CD4-positive, alpha-beta memory T cell (primary cell): Measurements from ENCODE around the gene UBE2G2. TPM values are rescaled to one million over a fixed set of nuclear protein-coding genes. Genes with fewer than 3 reads are reported as not detected.

ENCODE experiments used
- CTCF ChIA-PET: fragments of 350-600 bp; sonication (Branson Sonifier 250); formaldehyde crosslinking; loops from one replicate; lab custom pipeline; 2021; ENCODE audit warnings: inconsistent platforms; ENCODE audit not compliant: partially characterized antibody; lab: Charles Lee
- POLR2A ChIA-PET: fragments of 350-600 bp; sonication (Branson Sonifier 250); formaldehyde crosslinking; loops from one replicate; lab custom pipeline; 2021; ENCODE audit not compliant: partially characterized antibody; lab: Charles Lee
- DNase-seq, 5 donors: peaks; one replicate each; pipeline versions ENCODE4 v3.0.0 to v3.0.0-alpha.2; 2020 to 2022; ENCODE audit warnings: mixed read lengths in 1 of 5
- H3K27ac ChIP-seq: one replicate; pipeline ENCODE4 v1.7.0; 2013; ENCODE audit warnings: low read depth, low read length
- H3K27me3 ChIP-seq: 2 replicates; pipeline ENCODE4 v1.7.0; 2013; ENCODE audit warnings: mild to moderate bottlenecking, low read length, moderate library complexity; ENCODE audit not compliant: insufficient read depth
- H3K36me3 ChIP-seq: 2 replicates; pipeline ENCODE4 v1.7.0; 2013; ENCODE audit warnings: mild to moderate bottlenecking, low read length, moderate library complexity; ENCODE audit not compliant: insufficient read depth
- H3K4me1 ChIP-seq: 2 replicates; pipeline ENCODE4 v1.7.0; 2013; ENCODE audit warnings: mild to moderate bottlenecking, low read length, moderate library complexity; ENCODE audit not compliant: insufficient read depth
- H3K4me3 ChIP-seq, 2 donors: one replicate each; pipeline ENCODE4 v1.7.0; 2013; ENCODE audit warnings: low read length in 2 of 2, mild to moderate bottlenecking in 1 of 2
- H3K9me3 ChIP-seq, 2 donors: one replicate each; pipeline ENCODE4 v1.7.0; 2013; ENCODE audit warnings: low read length in 2 of 2, control low read depth in 1 of 2; ENCODE audit not compliant: control insufficient read depth in 1 of 2
- H3K27ac Mint-ChIP-seq, 7 donors: one replicate each; pipeline ENCODE4 v1.8.0; 2020 to 2021; ENCODE audit warnings: mixed read lengths in 7 of 7, mild to moderate bottlenecking in 6 of 7, inconsistent platforms in 3 of 7, moderate library complexity in 3 of 7
- H3K27me3 Mint-ChIP-seq, 2 donors: one replicate each; pipeline ENCODE4 v1.8.0; 2020 to 2021; ENCODE audit warnings: mixed read lengths in 2 of 2
- H3K36me3 Mint-ChIP-seq, 2 donors: one replicate each; pipeline ENCODE4 v1.8.0; 2020 to 2021; ENCODE audit warnings: mixed read lengths in 2 of 2, inconsistent platforms in 1 of 2, mild to moderate bottlenecking in 1 of 2
- H3K4me1 Mint-ChIP-seq, 4 donors: one replicate each; pipeline ENCODE4 v1.8.0; 2020 to 2021; ENCODE audit warnings: mixed read lengths in 4 of 4, mild to moderate bottlenecking in 1 of 4
- H3K4me3 Mint-ChIP-seq, 8 donors: one replicate each; pipeline ENCODE4 v1.8.0; 2020 to 2021; ENCODE audit warnings: mixed read lengths in 8 of 8, mild to moderate bottlenecking in 7 of 8, moderate library complexity in 6 of 8, inconsistent platforms in 3 of 8
- H3K9me3 Mint-ChIP-seq, 8 donors: one replicate each; pipeline ENCODE4 v1.8.0; 2020 to 2021; ENCODE audit warnings: mixed read lengths in 8 of 8, mild to moderate bottlenecking in 5 of 8, inconsistent platforms in 3 of 8, moderate library complexity in 1 of 8
- intact Hi-C: fragments of 100-400 bp; cut with micrococcal nuclease; formaldehyde crosslinking; loops from one replicate; pipeline ENCODE4 v1.15.1; 2023
- polyA plus RNA-seq, 2 donors: library from polyadenylated mRNA; unstranded; fragments of 300-500 nt; fragmentation: Illumina TruSeq; gene quantifications; one replicate each; pipeline ENCODE4 v1.2.3, GENCODE V29; 2021
- total RNA-seq, 2 experiments: library from RNA; stranded (reverse); gene quantifications; one replicate each; pipeline ENCODE4 v1.2.3, GENCODE V29; 2021

UBE2G2 gene
- total and polyA plus RNA-seq, 4 experiments from 2014 or later = 51.8 to 131 (median 95.4) TPM

GRCh38 chr21:44842087-44842486 lies 40.5 kb upstream of the UBE2G2 start:
- Histone ChIP-seq H3K27ac (no peak overlapping the region), H3K27me3 (no peaks in the 10 kb centered on the region), H3K36me3 (no peaks in the 10 kb centered on the region), H3K4me1 (peaks cover 19% of the 10 kb centered on the region), H3K4me3 (no peak overlapping the region), H3K9me3 (no peaks in the 10 kb centered on the region)
- H3K27ac Mint-ChIP-seq = no peak overlapping the region
- peaks cover 6 to 23% (median 15%) of the 10 kb centered on the region in 4 donors for H3K4me1 Mint-ChIP-seq
- H3K36me3 Mint-ChIP-seq = peaks cover 0 to 3% of the 10 kb centered on the region in 2 donors
- intact Hi-C loops = no loop called here
- no peak overlapping the region for H3K4me3 Mint-ChIP-seq
- CTCF ChIA-PET = no interaction called here
- no peaks in the 10 kb centered on the region for H3K9me3 Mint-ChIP-seq
- DNase-seq = no peak
- POLR2A ChIA-PET = no interaction called here
- H3K27me3 Mint-ChIP-seq = peaks cover 7 to 9% of the 10 kb centered on the region in 2 donors

GRCh38 chr21:44840771-44841170 lies 39.2 kb upstream of the UBE2G2 start:
- Histone ChIP-seq H3K4me3 (no peak overlapping the region), H3K4me1 (peaks cover 7% of the 10 kb centered on the region), H3K36me3 (no peaks in the 10 kb centered on the region), H3K27ac (no peak overlapping the region), H3K27me3 (no peaks in the 10 kb centered on the region), H3K9me3 (no peaks in the 10 kb centered on the region)
- ChIA-PET CTCF (interaction anchor here (0.8 kb wide), 1 partner anchor 48 kb away, joined by 3 read pairs; no protein-coding TSS in a partner anchor), POLR2A (no interaction called here)
- no peak overlapping the region for H3K4me3 Mint-ChIP-seq
- H3K36me3 Mint-ChIP-seq = no peaks in the 10 kb centered on the region
- H3K27ac Mint-ChIP-seq = no peak overlapping the region
- intact Hi-C loops = no loop called here
- H3K9me3 Mint-ChIP-seq = no peaks in the 10 kb centered on the region
- peaks cover 0 to 10% (median 6%) of the 10 kb centered on the region in 4 donors for H3K4me1 Mint-ChIP-seq
- H3K27me3 Mint-ChIP-seq = peaks cover 7 to 9% of the 10 kb centered on the region in 2 donors
- DNase-seq = no peak

GRCh38 chr21:44838951-44839350 lies 37.3 kb upstream of the UBE2G2 start:
- Mint-ChIP-seq H3K27ac (no peak overlapping the region), H3K4me1 (no peaks in the 10 kb centered on the region), H3K9me3 (no peaks in the 10 kb centered on the region), H3K27me3 (peaks cover 7 to 9% of the 10 kb centered on the region in 2 donors), H3K4me3 (no peak overlapping the region), H3K36me3 (no peaks in the 10 kb centered on the region)
- Histone ChIP-seq H3K27me3 (no peaks in the 10 kb centered on the region), H3K4me1 (no peaks in the 10 kb centered on the region), H3K36me3 (no peaks in the 10 kb centered on the region), H3K9me3 (no peaks in the 10 kb centered on the region), H3K27ac (no peak overlapping the region), H3K4me3 (no peak overlapping the region)
- POLR2A ChIA-PET = interaction anchor here (0.5 to 0.9 kb wide), 2 partner anchors 24 to 36 kb away, joined by 3 read pairs; no protein-coding TSS in a partner anchor
- intact Hi-C loops = no loop called here
- CTCF ChIA-PET = no interaction called here
- no peak for DNase-seq

GRCh38 chr21:44838039-44838895 lies 36.6 kb upstream of the UBE2G2 start:
- Histone ChIP-seq H3K36me3 (no peaks in the 10 kb centered on the region), H3K9me3 (no peaks in the 10 kb centered on the region), H3K4me1 (no peaks in the 10 kb centered on the region), H3K4me3 (no peak overlapping the region), H3K27me3 (no peaks in the 10 kb centered on the region), H3K27ac (no peak overlapping the region)
- POLR2A ChIA-PET = interaction anchor here (0.5 kb wide), 1 partner anchor 36 kb away, joined by 3 read pairs; no protein-coding TSS in a partner anchor
- Mint-ChIP-seq H3K4me3 (no peak overlapping the region), H3K36me3 (no peaks in the 10 kb centered on the region), H3K27me3 (peaks cover 7 to 9% of the 10 kb centered on the region in 2 donors), H3K4me1 (no peaks in the 10 kb centered on the region), H3K9me3 (no peaks in the 10 kb centered on the region), H3K27ac (no peak overlapping the region)
- CTCF ChIA-PET = no interaction called here
- intact Hi-C loops = no loop called here
- DNase-seq = no peak

GRCh38 chr21:44837537-44837936 lies 35.9 kb upstream of the UBE2G2 start:
- ChIA-PET CTCF (no interaction called here), POLR2A (no interaction called here)
- H3K27me3 Mint-ChIP-seq = peaks cover 7% of the 10 kb centered on the region in 2 donors

GRCh38 chr21:44836666-44837471 lies 35.2 kb upstream of the UBE2G2 start:
- H3K27me3 ChIP-seq = no peaks in the 10 kb centered on the region
- no peaks in the 10 kb centered on the region for H3K36me3 ChIP-seq
- no peaks in the 10 kb centered on the region for H3K9me3 Mint-ChIP-seq
- no peak overlapping the region for H3K27ac ChIP-seq
- no peaks in the 10 kb centered on the region for H3K4me1 ChIP-seq
- no peak overlapping the region for H3K4me3 ChIP-seq
- H3K4me3 Mint-ChIP-seq = no peak overlapping the region
- H3K27me3 Mint-ChIP-seq = peaks cover 6 to 7% of the 10 kb centered on the region in 2 donors
- no peaks in the 10 kb centered on the region for H3K9me3 ChIP-seq
- no peaks in the 10 kb centered on the region for H3K36me3 Mint-ChIP-seq
- H3K27ac Mint-ChIP-seq = no peak overlapping the region
- DNase-seq = no peak
- ChIA-PET CTCF (no interaction called here), POLR2A (no interaction called here)
- no peaks in the 10 kb centered on the region for H3K4me1 Mint-ChIP-seq
- intact Hi-C loops = no loop called here

More at GRCh38 chr21:44837537-44837936, 35.9 kb upstream of the UBE2G2 start:
- Mint-ChIP-seq H3K4me1 (no peaks in the 10 kb centered on the region), H3K36me3 (no peaks in the 10 kb centered on the region), H3K27ac (no peak overlapping the region), H3K9me3 (no peaks in the 10 kb centered on the region), H3K4me3 (no peak overlapping the region)
- Histone ChIP-seq H3K27ac (no peak overlapping the region), H3K9me3 (no peaks in the 10 kb centered on the region), H3K4me3 (no peak overlapping the region), H3K27me3 (no peaks in the 10 kb centered on the region), H3K4me1 (no peaks in the 10 kb centered on the region), H3K36me3 (no peaks in the 10 kb centered on the region)
- DNase-seq = no peak
- intact Hi-C loops = no loop called here

GRCh38 chr21:44836349-44836665 lies 34.7 kb upstream of the UBE2G2 start:
- no peaks in the 10 kb centered on the region for H3K27me3 ChIP-seq
- no peak overlapping the region for H3K4me3 ChIP-seq
- no peak overlapping the region for H3K27ac ChIP-seq
- Mint-ChIP-seq H3K27ac (no peak overlapping the region), H3K4me1 (peaks cover 2 to 4% (median 2%) of the 10 kb centered on the region in 4 donors), H3K4me3 (no peak overlapping the region), H3K9me3 (no peaks in the 10 kb centered on the region), H3K36me3 (no peaks in the 10 kb centered on the region), H3K27me3 (peaks cover 3 to 6% of the 10 kb centered on the region in 2 donors)
- ChIA-PET CTCF (no interaction called here), POLR2A (no interaction called here)
- no peaks in the 10 kb centered on the region for H3K36me3 ChIP-seq
- H3K4me1 ChIP-seq = peaks cover 2% of the 10 kb centered on the region
- intact Hi-C loops = no loop called here
- no peak for DNase-seq
- H3K9me3 ChIP-seq = no peaks in the 10 kb centered on the region
